Measurements from ENCODE around the gene MACROD2.

MACROD2 gene

GRCh38 chr20:15318682-15319081, 1323.4 kb downstream of the MACROD2 start:
- TF ChIP-seq, protein P1, sequence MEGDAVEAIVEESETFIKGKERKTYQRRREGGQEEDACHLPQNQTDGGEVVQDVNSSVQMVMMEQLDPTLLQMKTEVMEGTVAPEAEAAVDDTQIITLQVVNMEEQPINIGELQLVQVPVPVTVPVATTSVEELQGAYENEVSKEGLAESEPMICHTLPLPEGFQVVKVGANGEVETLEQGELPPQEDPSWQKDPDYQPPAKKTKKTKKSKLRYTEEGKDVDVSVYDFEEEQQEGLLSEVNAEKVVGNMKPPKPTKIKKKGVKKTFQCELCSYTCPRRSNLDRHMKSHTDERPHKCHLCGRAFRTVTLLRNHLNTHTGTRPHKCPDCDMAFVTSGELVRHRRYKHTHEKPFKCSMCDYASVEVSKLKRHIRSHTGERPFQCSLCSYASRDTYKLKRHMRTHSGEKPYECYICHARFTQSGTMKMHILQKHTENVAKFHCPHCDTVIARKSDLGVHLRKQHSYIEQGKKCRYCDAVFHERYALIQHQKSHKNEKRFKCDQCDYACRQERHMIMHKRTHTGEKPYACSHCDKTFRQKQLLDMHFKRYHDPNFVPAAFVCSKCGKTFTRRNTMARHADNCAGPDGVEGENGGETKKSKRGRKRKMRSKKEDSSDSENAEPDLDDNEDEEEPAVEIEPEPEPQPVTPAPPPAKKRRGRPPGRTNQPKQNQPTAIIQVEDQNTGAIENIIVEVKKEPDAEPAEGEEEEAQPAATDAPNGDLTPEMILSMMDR (IDR thresholded peaks at IDR 0.05; ENCODE audit: insufficient read depth, low read length, missing control alignments): no peak
- no peak overlapping the region for H3K4me3 ChIP-seq (ENCODE audit: low read depth, low read length)
- POLR2A ChIA-PET: no interaction called here
- CTCF ChIA-PET: no interaction called here
- DNase-seq (ENCODE audit: low read depth, low spot score): no peak

GRCh38 chr20:15319439-15319838, 1324.1 kb downstream of the MACROD2 start:
- no peak for DNase-seq (ENCODE audit: low read depth, low spot score)
- H3K4me3 ChIP-seq (ENCODE audit: low read depth, low read length): no peak overlapping the region
- POLR2A ChIA-PET: no interaction called here
- CTCF ChIA-PET: no interaction called here
- TF ChIP-seq, protein P1 (IDR thresholded peaks at IDR 0.05; ENCODE audit: insufficient read depth, low read length, missing control alignments): no peak

DNA sequence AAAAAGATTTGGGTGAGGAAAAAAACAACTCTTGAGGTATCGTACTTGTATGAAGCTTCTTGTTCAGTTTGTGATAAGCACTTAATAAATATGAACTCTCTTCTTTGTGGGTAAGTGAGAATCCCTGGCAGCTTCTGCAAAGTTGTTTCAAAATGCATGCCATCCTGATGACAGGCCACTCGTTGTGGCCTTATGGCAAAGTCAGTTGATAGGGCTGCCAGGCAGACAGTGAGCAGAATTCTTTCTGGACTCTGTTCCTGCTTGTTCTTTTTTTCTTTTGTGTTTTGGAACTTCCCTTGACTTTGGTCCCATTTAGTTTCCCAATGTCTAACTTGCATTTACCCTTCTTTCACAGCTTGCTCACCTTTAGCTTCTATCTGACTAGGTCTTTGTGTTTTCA, 1325.6 kb downstream of the MACROD2 start:
- TF ChIP-seq, protein P1 (IDR thresholded peaks at IDR 0.05; ENCODE audit: insufficient read depth, low read length, missing control alignments): no peak
- DNase-seq (ENCODE audit: low read depth, low spot score): no peak
- ChIA-PET CTCF (no interaction called here), POLR2A (no interaction called here)
- no peak overlapping the region for H3K4me3 ChIP-seq (ENCODE audit: low read depth, low read length)

DNA sequence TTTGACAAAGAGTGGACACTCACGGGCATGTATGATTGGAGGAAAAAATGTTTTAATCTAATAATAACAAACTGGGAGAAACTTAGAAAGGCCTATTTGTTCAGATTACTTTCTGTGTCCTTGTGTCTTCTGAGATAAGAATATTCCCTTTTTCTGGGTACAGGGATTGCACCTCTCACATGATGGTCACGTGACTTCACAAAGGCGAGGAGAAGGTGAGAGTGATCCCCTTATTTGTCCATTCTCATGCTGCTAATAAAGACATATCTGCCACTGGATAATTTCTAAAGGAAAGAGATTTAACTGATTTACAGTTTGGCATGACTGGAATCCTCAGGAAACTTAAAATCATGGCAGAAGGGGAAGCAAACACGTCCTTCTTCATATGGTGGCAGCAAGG, 1331.8 kb downstream of the MACROD2 start:
- no peak overlapping the region for H3K4me3 ChIP-seq (ENCODE audit: low read depth, low read length)
- ChIA-PET CTCF (no interaction called here), POLR2A (no interaction called here)
- TF ChIP-seq, protein P1 (IDR thresholded peaks at IDR 0.05; ENCODE audit: insufficient read depth, low read length, missing control alignments): no peak
- no peak for DNase-seq (ENCODE audit: low read depth, low spot score)

DNA sequence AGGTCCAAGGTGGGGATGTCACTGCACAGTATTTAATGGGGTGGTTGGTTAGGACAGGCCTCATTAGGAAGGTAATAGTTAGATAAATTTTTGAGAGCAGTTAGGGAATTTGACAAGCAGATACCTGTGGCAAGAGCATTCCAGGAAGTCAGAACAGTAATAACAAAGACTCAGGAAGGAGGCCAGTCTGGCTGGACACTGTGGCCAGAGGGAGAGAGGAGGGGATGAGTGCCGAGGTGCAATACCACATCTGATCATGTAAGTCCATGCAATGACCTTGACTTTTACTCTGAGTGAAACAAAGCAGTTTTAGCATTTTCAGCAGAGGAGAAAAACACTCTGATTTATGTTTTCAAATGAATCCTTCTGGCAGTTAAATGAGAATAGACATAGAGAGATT, 1332.8 kb downstream of the MACROD2 start:
- TF ChIP-seq, protein P1 (IDR thresholded peaks at IDR 0.05; ENCODE audit: insufficient read depth, low read length, missing control alignments): no peak
- ChIA-PET POLR2A (no interaction called here), CTCF (no interaction called here)
- no peak overlapping the region for H3K4me3 ChIP-seq (ENCODE audit: low read depth, low read length)
- no peak for DNase-seq (ENCODE audit: low read depth, low spot score)

- CTCF ChIA-PET: no interaction called here
- H3K4me3 ChIP-seq (ENCODE audit: low read depth, low read length): no peak overlapping the region
- TF ChIP-seq, protein P1 (IDR thresholded peaks at IDR 0.05; ENCODE audit: insufficient read depth, low read length, missing control alignments): no peak
- no peak for DNase-seq (ENCODE audit: low read depth, low spot score)
- POLR2A ChIA-PET: no interaction called here
These were observed 1337.4 kb downstream of the MACROD2 start for GRCh38 chr20:15332711-15333160.
